GM12892 (cell line): ENCODE results near the gene SELENOH.

Experiments used
- POLR2A ChIP-seq: IDR thresholded peaks from 2 replicates; pipeline ENCODE4 v1.6.1; 2011; ENCODE audit warnings: low read depth, low read length, control low read depth
- TAF1 ChIP-seq: IDR thresholded peaks from 2 replicates; pipeline ENCODE4 v1.6.1; 2011; ENCODE audit warnings: low read depth, mild to moderate bottlenecking, control low read depth, low read length, borderline replicate concordance

DNA sequence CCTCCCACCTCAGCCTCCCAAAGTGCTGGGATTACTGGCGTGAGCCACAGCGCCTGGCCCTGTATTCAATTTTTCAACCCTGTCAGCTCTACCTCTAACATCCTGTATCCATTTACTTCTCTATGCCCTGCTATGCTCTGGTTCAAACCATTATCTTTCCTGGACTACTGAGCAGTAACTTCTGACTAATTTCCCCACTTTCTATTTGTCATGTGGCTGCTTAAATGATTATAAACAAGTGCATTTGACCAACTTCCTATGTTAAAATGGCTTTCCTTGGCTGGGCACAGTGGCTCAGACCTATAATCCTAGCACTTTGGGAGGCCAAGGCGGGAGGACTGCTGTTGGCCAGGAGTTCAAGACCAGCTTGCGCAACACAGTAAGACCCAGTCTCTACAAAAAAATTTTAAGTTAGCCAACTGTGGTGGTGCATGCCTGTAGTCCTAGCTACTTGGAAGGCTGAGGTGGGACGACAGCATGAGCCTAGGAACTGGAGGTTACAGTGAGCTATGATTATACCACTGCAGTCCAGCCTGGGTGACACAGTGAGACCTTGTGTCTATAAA is 31.4 kb upstream of the SELENOH start:
- TF ChIP-seq POLR2A, result no peak; the same call in 1 of the 2 replicates
- no peak for TF ChIP-seq TAF1
